NCI-H1930 (cell line): ENCODE results near the gene COL18A1.
"Not testable (repeated sequence)": the region's sequence is repeated elsewhere in the genome, so short reads cannot be mapped to it uniquely, and the experiment has no call there.

Experiments used
- DNase-seq, 2 experiments: peaks; one replicate each; lab custom pipeline; 2025; lab: John Stamatoyannopoulos, UW

The COL18A1 gene

GRCh38 chr21:45427331-45428271 is 22.6 kb downstream of the COL18A1 start:
- no peak for DNase-seq

- DNase-seq, result no peak
Observed at GRCh38 chr21:45428534-45428933, 23.6 kb downstream of the COL18A1 start.

GRCh38 chr21:45429221-45430175 is 24.5 kb downstream of the COL18A1 start:
- DNase-seq, result no peak

GRCh38 chr21:45430521-45431501 is 25.8 kb downstream of the COL18A1 start:
- no peak for DNase-seq

- DNase-seq, result no peak
Observed at GRCh38 chr21:45431781-45432572, 27.0 kb downstream of the COL18A1 start.

GRCh38 chr21:45432575-45433255 is 27.8 kb downstream of the COL18A1 start:
- DNase-seq, result no peak

- DNase-seq, result no peak
Observed at GRCh38 chr21:45433301-45433700, 28.3 kb downstream of the COL18A1 start.

GRCh38 chr21:45433911-45434644 is 29.1 kb downstream of the COL18A1 start:
- DNase-seq, result no peak

- DNase-seq, result no peak
Observed at GRCh38 chr21:45434645-45435217, 29.8 kb downstream of the COL18A1 start.

- DNase-seq, result no peak
Observed at GRCh38 chr21:45435405-45435981, 30.5 kb downstream of the COL18A1 start.

- no peak for DNase-seq
Observed at GRCh38 chr21:45436351-45437065, 31.5 kb downstream of the COL18A1 start.

- not testable (repeated sequence) for DNase-seq
Observed at GRCh38 chr21:45437844-45438243, 32.9 kb downstream of the COL18A1 start.

- no peak for DNase-seq
Observed at GRCh38 chr21:45438391-45439145, 33.6 kb downstream of the COL18A1 start.

- peak; percentile 13 to 41 for DNase-seq
Observed at GRCh38 chr21:45439161-45439872, 34.4 kb downstream of the COL18A1 start.

GRCh38 chr21:45439901-45440461 is 35.0 kb downstream of the COL18A1 start:
- no peak for DNase-seq

- DNase-seq, result no peak
Observed at GRCh38 chr21:45440736-45441350, 35.9 kb downstream of the COL18A1 start.
